Spleen (tissue), 11 donors: ENCODE measurements around the gene CACNA1C. TPM values are rescaled to one million over a fixed set of nuclear protein-coding genes. Genes with fewer than 3 reads are reported as not detected.

Source experiments
- DNase-seq: peaks from one replicate; pipeline ENCODE4 v3.0.0-alpha.2; 2020
- H3K27ac ChIP-seq, 8 donors: fragments of 200-600 bp; sonication (generic) in 7 of 8; 1 replicate in 4 of 8; 2 replicates in 4 of 8; pipeline versions ENCODE4 v1.5.0 to v1.8.0; 2016 to 2021; ENCODE audit warnings: inconsistent platforms in 4 of 8, mild to moderate bottlenecking in 4 of 8, moderate library complexity in 1 of 8
- H3K27me3 ChIP-seq, 7 donors: fragments of 200-600 bp; sonication (generic) in 6 of 7; replicated peaks in 1 of 7; 1 replicate in 4 of 7; 2 replicates in 3 of 7; pipeline versions ENCODE4 v1.5.0 to v1.8.0; 2016 to 2021; ENCODE audit warnings: inconsistent platforms in 3 of 7, mild to moderate bottlenecking in 1 of 7
- H3K36me3 ChIP-seq, 6 donors: fragments of 200-600 bp; sonication (generic) in 5 of 6; 1 replicate in 4 of 6; 2 replicates in 2 of 6; pipeline versions ENCODE4 v1.5.0 to v1.8.0; 2016 to 2021; ENCODE audit warnings: inconsistent platforms in 2 of 6
- H3K4me1 ChIP-seq, 6 donors: fragments of 200-600 bp; sonication (generic) in 5 of 6; 1 replicate in 3 of 6; 2 replicates in 3 of 6; pipeline versions ENCODE4 v1.5.0 to v1.8.0; 2016 to 2021; ENCODE audit warnings: inconsistent platforms in 3 of 6
- H3K4me3 ChIP-seq, 8 donors: fragments of 200-600 bp; sonication (generic) in 7 of 8; 1 replicate in 4 of 8; 2 replicates in 4 of 8; pipeline versions ENCODE4 v1.5.0 to v1.8.0; 2016 to 2021; ENCODE audit warnings: inconsistent platforms in 4 of 8, mild to moderate bottlenecking in 4 of 8, moderate library complexity in 2 of 8
- H3K9me3 ChIP-seq, 8 donors: fragments of 200-600 bp; sonication (generic) in 7 of 8; 1 replicate in 4 of 8; 2 replicates in 4 of 8; pipeline versions ENCODE4 v1.5.0 to v1.8.0; 2016 to 2021; ENCODE audit warnings: inconsistent platforms in 4 of 8
- CTCF ChIP-seq, 11 experiments: fragments of 200-600 bp in 7 of 11; fragments of 450-650 bp in 4 of 11; sonication (generic) in 4 of 11; IDR thresholded peaks in 8 of 11; conservative IDR thresholded peaks in 3 of 11; 1 replicate in 7 of 11; 2 replicates in 4 of 11; pipeline versions ENCODE4 v1.4.0 to v1.8.0; 2016 to 2021; ENCODE audit warnings: antibody characterized with exemption in 11 of 11, inconsistent platforms in 4 of 11, mild to moderate bottlenecking in 1 of 11
- POLR2A ChIP-seq, 3 donors: fragments of 450-650 bp; IDR thresholded peaks; one replicate each; pipeline ENCODE4 v1.5.1; 2017; ENCODE audit warnings: antibody characterized with exemption in 3 of 3, mild to moderate bottlenecking in 1 of 3
- POLR2AphosphoS5 ChIP-seq, 3 donors: sonication (generic); formaldehyde crosslinking; IDR thresholded peaks; one replicate each; pipeline ENCODE4 v1.5.1; 2017; ENCODE audit warnings: antibody characterized with exemption in 3 of 3
- WGBS, 5 donors: extraction: QIAGEN DNeasy Blood & Tissue Kit in 3 of 5; methylation state at CpG; one replicate each; pipeline versions ENCODE4 v1.1.5 to v1.1.7; 2013 to 2018; 5-methylcytosine and 5-hydroxymethylcytosine counted together
- intact Hi-C: fragments of 100-400 bp; cut with DNase I; formaldehyde crosslinking; loops from one replicate; pipeline ENCODE4 v1.15.0; 2023; ENCODE audit warnings: low total_unique reads
- polyA plus RNA-seq, 3 donors: library from polyadenylated mRNA; stranded (reverse); fragments of 200-250 nt; gene quantifications; one replicate each; pipeline ENCODE4 v1.2.1, GENCODE V29; 2013
- total RNA-seq, 7 donors: library from RNA; depleted of rRNA in 3 of 7; stranded (reverse); fragments of >200 nt in 3 of 7; fragmentation: NEBNext Ultra II Directional in 4 of 7; extraction: Animal tissue kit (Norgen Biotek cat#: 25700) in 4 of 7; gene quantifications; one replicate each; pipeline versions ENCODE4 v1.1.0 to v1.2.1, GENCODE V29; 2016 to 2021
- donor health status: healthy with polysubstance abuse.
- donor health status: DM: no; HTN: no; CAD: no; lungs with moderate emphysema.
- donor health status: DM: no; HTN: no; CAD: no.
- donor health status: Bipolar disorder and iron deficiency.
- donor health status: healthy.
- donor health status: DM: no; HTN: no; CAD: no.
- donor health status: DM: yes; HTN: yes; CAD: no.

Gene CACNA1C
- total and polyA plus RNA-seq, 10 donors, result 0.67 to 27.6 (median 18.4) TPM

GRCh38 chr12:2224961-2225360, 172.2 kb downstream of the CACNA1C start:
- 88 to 95% (median 93%) methylated on average over 4 of the region's 4 CpGs for WGBS, 5 donors
- Histone ChIP-seq H3K9me3 (no peaks in the 10 kb centered on the region), H3K4me1 (peaks cover 0 to 3% (median 0%) of the 10 kb centered on the region in 6 donors), H3K4me3 (no peak overlapping the region), H3K27ac (no peak overlapping the region), H3K36me3 (no peaks in the 10 kb centered on the region), H3K27me3 (no peaks in the 10 kb centered on the region)
- TF ChIP-seq POLR2A (IDR thresholded peaks at IDR 0.05) (no peak), POLR2AphosphoS5 (IDR thresholded peaks at IDR 0.05) (no peak), CTCF (IDR thresholded peaks at IDR 0.05 in 8 of 11, conservative IDR thresholded peaks at IDR 0.05 in 3 of 11) (no peak)
- intact Hi-C loops, result no loop called here
- no peak for DNase-seq

DNA sequence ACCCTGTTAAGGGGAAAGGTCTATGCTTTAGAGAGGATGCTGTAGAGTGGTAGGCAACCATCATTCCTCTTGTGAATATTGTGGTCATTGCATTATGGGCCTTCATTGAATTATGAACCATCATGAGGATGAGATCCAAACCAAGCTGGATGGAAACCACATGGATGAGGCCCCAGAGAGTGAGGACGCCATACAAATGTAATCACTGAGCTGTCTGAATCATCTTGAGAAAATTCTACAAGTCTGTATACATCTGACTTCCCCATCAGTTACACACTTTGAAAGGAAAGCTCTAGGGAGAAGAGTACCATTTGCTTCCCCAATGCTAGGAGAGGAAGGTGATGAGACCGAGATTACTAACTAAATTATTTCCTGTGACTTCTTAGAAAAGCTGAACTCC, 172.9 kb downstream of the CACNA1C start:
- intact Hi-C loops, result no loop called here
- Histone ChIP-seq H3K27ac (no peak overlapping the region), H3K4me3 (no peak overlapping the region), H3K9me3 (no peaks in the 10 kb centered on the region), H3K27me3 (no peaks in the 10 kb centered on the region), H3K4me1 (peaks cover 0 to 3% (median 0%) of the 10 kb centered on the region in 6 donors), H3K36me3 (no peaks in the 10 kb centered on the region)
- TF ChIP-seq POLR2A (IDR thresholded peaks at IDR 0.05), result no peak
- TF ChIP-seq CTCF (IDR thresholded peaks at IDR 0.05 in 8 of 11, conservative IDR thresholded peaks at IDR 0.05 in 3 of 11), result no peak
- no peak for TF ChIP-seq POLR2AphosphoS5 (IDR thresholded peaks at IDR 0.05)
- no peak for DNase-seq
- 43 to 73% (median 53%) methylated on average over 2 of the region's 2 CpGs for WGBS, 5 donors

GRCh38 chr12:2226641-2227040, 173.9 kb downstream of the CACNA1C start:
- 66 to 85% (median 72%) methylated on average over 8 of the region's 8 CpGs for WGBS, 5 donors

GRCh38 chr12:2227360-2227759, 174.6 kb downstream of the CACNA1C start:
- no peak overlapping the region for H3K4me3 ChIP-seq
- no peak for TF ChIP-seq POLR2AphosphoS5 (IDR thresholded peaks at IDR 0.05)
- TF ChIP-seq POLR2A (IDR thresholded peaks at IDR 0.05), result no peak
- no peak for TF ChIP-seq CTCF (IDR thresholded peaks at IDR 0.05 in 8 of 11, conservative IDR thresholded peaks at IDR 0.05 in 3 of 11)
- no peaks in the 10 kb centered on the region for H3K36me3 ChIP-seq
- H3K27me3 ChIP-seq, result no peaks in the 10 kb centered on the region
- H3K9me3 ChIP-seq, result no peaks in the 10 kb centered on the region
- no peak overlapping the region for H3K27ac ChIP-seq
- no peak for DNase-seq
- WGBS, 5 donors, result 76 to 96% (median 84%) methylated on average over 1 of the region's 1 CpG
- H3K4me1 ChIP-seq, result peaks cover 0 to 3% (median 0%) of the 10 kb centered on the region in 6 donors
- intact Hi-C loops, result no loop called here

More at GRCh38 chr12:2226641-2227040, 173.9 kb downstream of the CACNA1C start:
- H3K36me3 ChIP-seq, result no peaks in the 10 kb centered on the region
- DNase-seq, result no peak
- no peaks in the 10 kb centered on the region for H3K27me3 ChIP-seq
- H3K4me1 ChIP-seq, result peaks cover 0 to 3% (median 0%) of the 10 kb centered on the region in 6 donors
- TF ChIP-seq POLR2AphosphoS5 (IDR thresholded peaks at IDR 0.05) (no peak), POLR2A (IDR thresholded peaks at IDR 0.05) (no peak), CTCF (IDR thresholded peaks at IDR 0.05 in 8 of 11, conservative IDR thresholded peaks at IDR 0.05 in 3 of 11) (no peak)
- no peak overlapping the region for H3K27ac ChIP-seq
- H3K4me3 ChIP-seq, result no peak overlapping the region
- no peaks in the 10 kb centered on the region for H3K9me3 ChIP-seq
- intact Hi-C loops, result no loop called here
